ENCODE results near the gene CTDSPL.

CTDSPL gene

DNA sequence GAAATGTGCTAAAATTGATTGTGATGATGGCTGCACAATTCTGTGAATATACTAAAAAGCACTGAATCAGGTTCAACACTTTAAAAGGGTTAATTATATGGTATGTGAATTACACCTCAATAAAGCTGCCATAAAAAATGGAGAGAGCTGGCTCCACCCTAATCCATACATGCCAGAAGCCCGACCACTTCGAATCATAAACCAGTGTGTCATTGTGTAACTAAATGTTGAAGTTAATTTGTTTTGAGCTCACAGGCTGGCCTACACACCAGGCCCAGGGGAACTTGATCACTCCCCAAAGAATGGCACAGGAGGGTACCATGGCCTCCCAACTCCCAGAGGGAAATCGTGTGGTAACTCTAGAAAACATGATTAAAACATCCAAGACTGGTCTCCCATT, 153.8 kb downstream of the CTDSPL start:
- DNase-seq (ENCODE audit: low read depth), result no peak
- TF ChIP-seq, protein P1, sequence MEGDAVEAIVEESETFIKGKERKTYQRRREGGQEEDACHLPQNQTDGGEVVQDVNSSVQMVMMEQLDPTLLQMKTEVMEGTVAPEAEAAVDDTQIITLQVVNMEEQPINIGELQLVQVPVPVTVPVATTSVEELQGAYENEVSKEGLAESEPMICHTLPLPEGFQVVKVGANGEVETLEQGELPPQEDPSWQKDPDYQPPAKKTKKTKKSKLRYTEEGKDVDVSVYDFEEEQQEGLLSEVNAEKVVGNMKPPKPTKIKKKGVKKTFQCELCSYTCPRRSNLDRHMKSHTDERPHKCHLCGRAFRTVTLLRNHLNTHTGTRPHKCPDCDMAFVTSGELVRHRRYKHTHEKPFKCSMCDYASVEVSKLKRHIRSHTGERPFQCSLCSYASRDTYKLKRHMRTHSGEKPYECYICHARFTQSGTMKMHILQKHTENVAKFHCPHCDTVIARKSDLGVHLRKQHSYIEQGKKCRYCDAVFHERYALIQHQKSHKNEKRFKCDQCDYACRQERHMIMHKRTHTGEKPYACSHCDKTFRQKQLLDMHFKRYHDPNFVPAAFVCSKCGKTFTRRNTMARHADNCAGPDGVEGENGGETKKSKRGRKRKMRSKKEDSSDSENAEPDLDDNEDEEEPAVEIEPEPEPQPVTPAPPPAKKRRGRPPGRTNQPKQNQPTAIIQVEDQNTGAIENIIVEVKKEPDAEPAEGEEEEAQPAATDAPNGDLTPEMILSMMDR (conservative IDR thresholded peaks at IDR 0.05; ENCODE audit: low read depth, low read length), result no peak
- H3K4me3 ChIP-seq (ENCODE audit: low read depth, low read length), result no peak overlapping the region

DNA sequence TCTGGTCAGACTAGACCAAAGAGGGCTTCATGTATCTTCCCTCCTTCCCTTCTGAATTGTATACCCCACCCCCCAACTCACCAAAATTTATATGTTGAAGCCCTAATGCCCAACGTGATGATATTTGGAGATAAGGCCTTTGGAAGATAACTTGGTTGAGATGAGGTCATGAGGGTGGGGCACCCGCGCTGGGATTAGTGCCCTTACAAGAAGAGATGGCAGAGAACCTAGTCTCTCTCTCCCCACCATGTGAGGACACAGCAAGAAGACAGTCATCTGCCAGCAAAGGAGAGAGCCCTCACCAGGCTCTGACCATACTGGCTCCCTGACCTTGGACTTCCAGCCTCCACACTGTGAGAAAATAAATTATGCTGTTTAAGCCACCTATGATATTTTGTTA, 154.3 kb downstream of the CTDSPL start:
- no peak for DNase-seq (ENCODE audit: low read depth)
- H3K4me3 ChIP-seq (ENCODE audit: low read depth, low read length), result no peak overlapping the region
- TF ChIP-seq, protein P1 (conservative IDR thresholded peaks at IDR 0.05; ENCODE audit: low read depth, low read length), result no peak

DNA sequence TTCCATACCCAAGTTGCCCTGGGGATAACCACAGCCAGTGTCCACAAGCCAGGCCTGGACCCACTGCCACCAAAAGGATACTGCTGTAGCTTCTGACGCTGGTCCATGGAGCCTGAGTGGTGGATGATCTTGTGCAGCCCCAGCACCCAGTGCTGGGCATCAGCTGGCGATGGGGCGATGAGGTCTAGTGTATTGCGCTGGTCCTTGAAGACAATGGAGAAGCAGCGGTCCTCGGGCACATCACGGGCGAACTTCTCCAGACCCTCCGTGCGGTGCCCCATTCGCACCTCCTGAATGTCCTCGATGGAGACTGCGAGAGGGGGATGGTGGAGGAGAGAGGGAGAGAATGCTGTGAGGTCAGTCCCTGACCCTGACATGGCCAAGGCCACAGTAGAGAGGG, 154.7 kb downstream of the CTDSPL start:
- no peak for DNase-seq (ENCODE audit: low read depth)
- TF ChIP-seq, protein P1 (conservative IDR thresholded peaks at IDR 0.05; ENCODE audit: low read depth, low read length), result no peak
- no peak overlapping the region for H3K4me3 ChIP-seq (ENCODE audit: low read depth, low read length)

DNA sequence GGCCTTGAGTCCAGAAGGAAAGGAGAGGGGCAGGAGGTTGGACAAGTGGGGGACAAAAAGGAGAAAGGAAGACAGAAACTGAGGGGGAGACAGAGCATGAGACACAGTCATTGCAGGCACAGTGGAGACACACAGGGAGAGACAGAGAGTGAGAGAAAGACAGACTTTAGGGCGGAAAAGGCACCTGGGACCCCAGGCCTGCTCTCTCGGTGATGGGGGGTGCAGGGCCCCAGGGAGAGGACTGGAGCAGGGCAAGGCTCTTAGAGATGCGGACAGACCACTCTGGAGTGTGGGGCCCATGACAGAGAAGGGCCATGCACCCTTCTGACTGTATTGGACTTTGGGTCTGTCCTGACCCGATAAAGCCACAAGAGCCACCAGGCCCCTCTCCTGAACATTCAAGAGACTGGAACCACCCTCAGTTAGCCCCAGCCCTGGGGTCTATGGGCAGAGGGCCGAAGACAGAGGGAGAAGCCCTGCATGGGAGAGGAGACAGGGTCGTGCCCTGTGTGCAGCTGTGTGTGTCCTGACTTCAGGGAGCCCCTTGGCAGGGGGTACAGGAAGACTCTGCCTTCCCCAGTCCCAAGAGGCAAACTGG, 155.3 kb downstream of the CTDSPL start:
- DNase-seq (ENCODE audit: low read depth), result no peak
- no peak overlapping the region for H3K4me3 ChIP-seq (ENCODE audit: low read depth, low read length)
- TF ChIP-seq, protein P1 (conservative IDR thresholded peaks at IDR 0.05; ENCODE audit: low read depth, low read length), result no peak

DNA sequence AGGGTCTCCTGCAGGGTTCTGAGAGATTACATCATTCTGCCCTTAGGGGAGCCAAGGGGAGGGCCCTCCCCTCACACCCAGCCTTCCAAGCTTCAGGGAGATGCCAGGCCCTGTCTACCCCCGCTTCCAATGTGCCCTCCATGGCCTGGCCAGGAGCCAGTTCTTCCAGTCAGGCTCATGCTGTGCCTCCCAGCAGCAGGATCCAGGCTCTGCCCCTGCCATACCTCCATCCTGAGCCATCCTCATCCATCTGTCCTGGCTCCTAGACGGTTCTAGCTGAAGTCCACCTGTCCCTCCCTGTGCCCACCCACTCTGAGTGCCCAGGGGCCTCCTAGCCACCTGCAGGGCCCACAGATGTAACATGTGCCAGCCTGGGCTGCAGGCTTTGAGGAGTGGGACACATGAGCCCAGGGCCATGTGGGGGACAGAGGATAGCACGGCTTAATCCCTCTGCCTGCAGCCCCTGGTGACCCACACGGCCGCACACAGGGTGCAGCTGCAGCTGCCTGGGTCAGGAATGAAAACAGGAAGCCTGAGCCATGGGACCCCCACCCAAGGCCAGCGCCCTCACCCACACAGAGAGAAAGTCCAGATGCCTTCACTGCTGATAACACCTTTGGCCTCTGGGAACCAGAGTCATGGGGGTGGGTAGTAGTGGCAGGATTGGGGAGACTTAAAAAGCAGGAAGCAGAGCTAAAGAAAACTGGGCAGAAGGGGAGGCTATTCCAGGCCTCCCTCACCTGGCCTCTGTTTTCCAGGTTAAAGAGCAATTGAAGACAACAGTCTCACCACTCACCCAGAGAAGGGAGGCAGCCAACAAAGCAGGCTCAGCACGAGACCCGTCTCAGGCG, 156.0 kb downstream of the CTDSPL start:
- no peak overlapping the region for H3K4me3 ChIP-seq (ENCODE audit: low read depth, low read length)
- TF ChIP-seq, protein P1 (conservative IDR thresholded peaks at IDR 0.05; ENCODE audit: low read depth, low read length), result no peak
- no peak for DNase-seq (ENCODE audit: low read depth)

DNA sequence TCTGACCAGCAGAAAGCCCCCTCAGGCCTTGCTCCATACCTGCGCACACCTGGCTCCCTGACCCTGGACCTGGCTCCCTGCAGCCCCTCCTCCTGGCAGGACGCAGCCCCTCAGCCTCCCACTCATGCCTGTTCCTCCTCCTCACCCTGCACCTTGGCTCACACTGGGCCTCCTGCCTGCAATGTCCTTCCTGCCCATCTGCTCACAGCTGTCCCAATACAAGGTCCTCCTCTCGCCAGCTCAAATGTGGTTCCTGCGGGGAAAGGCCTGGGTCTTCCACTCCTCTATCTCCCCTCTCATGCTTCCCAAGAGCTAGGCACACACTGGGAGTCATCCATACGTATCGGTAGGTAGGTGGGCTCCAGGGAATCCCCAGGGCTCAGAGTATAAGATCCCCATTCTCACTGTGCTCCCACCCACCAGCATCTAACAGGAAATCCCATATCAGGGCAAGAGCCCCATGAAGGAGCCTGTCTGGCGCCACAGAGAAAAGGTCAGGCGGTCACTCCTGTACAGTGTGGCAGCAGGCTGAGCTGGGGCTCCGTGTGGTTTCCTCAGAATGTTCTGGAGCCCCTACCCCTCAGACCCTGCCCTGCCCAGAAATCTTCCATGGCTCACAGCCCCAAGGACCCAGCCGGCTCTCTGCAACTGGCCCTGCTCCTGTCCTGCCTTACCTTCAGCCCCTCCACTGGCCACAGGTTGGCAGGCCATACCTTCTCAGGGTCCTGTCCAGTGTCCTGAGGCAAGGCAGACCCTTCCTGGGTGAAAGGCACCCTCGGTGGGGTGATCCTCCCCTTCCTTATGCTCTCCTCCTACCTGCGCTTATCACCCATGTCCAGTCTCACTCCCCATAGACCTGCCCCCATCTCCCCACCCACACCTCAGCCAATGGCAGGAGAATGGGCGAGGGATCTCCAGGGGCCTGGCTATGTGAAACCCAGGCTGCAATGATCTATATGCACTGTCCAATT, 156.9 kb downstream of the CTDSPL start:
- TF ChIP-seq, protein P1 (conservative IDR thresholded peaks at IDR 0.05; ENCODE audit: low read depth, low read length), result no peak
- no peak for DNase-seq (ENCODE audit: low read depth)

More for the DNA sequence above, 156.9 kb downstream of the CTDSPL start:
- no peak overlapping the region for H3K4me3 ChIP-seq (ENCODE audit: low read depth, low read length)

All from choroid plexus epithelial cell (primary cell).